Epidermal melanocyte (primary cell): ENCODE data around the gene HLA-C.
"Not testable (repeated sequence)": the region's sequence is repeated elsewhere in the genome, so short reads cannot be mapped to it uniquely, and the experiment has no call there.

ENCODE experiments used
- DNase-seq: peaks from one replicate; pipeline ENCODE4 v3.0.0; 2011; ENCODE audit warnings: low spot score; ENCODE audit not compliant: insufficient read length

The HLA-C gene

DNA sequence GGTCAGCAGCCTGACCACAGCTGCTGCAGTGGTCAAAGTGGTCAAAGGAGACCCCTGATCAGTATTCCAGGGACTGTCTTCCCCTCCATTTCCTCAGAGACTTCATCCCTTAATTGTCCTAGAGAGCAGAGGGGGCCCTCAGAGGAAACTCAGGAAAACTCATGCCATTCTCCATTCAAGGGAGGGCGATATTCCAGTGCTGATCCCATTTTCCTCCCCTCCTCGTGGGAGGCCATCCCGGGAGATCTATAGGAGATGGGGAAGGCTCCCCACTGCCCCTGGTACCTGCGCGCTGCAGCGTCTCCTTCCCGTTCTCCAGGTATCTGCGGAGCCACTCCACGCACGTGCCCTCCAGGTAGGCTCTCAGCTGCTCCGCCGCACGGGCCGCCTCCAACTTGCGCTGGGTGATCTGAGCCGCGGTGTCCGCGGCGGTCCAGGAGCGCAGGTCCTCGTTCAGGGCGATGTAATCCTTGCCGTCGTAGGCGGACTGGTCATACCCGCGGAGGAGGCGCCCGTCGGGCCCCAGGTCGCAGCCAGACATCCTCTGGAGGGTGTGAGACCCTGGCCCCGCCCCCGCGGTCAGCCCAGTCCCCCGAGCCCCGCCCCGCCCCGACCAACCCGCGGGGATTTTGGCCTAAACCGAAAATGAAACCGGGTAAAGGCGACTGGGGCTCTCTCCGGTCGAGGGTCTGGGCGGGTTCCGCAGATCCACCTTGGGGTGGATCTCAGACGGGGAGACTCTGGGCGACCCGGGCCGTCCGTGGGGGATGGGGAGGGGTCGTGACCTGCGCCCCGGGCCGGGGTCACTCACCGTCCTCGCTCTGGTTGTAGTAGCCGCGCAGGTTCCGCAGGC, 878 bp downstream of the HLA-C start:
- DNase-seq = no peak

DNA sequence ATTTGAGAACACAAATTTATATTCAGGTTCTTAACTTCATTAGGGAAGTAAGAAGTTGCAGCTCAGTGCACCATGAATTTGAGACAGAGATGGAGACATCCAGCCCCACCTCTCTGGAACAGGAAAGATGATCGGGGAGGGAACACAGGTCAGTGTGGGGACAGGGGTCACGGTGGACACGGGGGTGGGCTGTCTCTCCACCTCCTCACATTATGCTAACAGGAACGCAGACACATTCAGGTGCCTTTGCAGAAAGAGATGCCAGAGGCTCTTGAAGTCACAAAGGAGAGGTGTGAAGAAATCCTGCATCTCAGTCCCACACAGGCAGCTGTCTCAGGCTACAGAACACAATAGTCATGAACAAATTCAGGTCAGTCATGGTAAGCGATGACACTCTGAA, 3.1 kb downstream of the HLA-C start:
- DNase-seq = no peak

DNA sequence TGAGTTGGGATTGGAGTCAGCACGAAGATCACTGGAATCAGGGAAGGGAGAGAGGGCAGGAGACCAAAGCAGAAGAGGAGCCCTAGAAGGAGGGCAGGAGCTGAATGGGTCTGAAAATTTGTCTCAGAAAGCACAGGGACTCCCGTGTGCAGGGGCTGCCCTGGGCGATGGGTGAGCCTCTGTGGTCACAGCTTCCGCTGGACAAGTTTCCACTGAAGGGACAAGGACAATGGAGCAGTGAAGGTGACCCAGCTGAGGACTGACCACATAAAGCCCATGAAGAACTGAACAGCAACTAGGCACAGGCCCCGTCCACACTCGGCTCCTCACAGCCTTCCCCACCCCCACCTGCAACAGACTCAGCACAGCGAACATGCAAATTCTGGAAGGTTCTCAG, 3.5 kb downstream of the HLA-C start:
- no peak for DNase-seq

DNA sequence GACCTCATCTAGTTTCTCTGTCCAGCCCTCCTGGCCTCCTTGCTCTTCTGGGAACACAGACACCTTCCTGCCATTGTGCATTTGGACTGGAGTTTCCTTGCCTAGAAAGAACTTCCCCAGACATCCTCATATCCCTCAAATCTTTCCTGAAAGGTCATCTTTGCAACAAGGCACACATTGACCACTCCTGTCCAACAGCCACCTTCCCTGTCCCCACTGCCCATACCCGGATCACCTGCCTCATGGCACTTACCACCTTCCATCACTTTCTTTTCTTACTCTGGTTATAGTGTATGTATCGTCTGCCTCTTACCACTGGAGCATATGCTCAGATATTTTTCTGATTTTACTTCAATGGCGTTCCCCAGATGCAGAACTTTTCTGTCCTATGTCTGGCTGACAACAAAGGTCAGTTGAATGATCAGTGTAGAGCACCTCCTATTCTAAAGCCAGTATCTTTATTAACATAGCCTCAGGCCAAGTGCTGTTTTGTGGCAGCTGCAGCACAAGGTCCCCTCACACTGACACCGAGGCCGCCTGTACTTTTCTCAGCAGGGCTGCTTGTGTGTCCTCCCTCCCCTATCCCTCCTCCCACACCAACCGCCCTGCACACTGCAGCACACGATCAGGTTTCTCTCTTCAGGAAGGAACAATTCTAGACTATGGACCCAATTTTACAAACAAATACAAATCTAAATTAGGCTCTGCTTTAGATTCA, 4.1 kb downstream of the HLA-C start:
- DNase-seq = no peak

DNA sequence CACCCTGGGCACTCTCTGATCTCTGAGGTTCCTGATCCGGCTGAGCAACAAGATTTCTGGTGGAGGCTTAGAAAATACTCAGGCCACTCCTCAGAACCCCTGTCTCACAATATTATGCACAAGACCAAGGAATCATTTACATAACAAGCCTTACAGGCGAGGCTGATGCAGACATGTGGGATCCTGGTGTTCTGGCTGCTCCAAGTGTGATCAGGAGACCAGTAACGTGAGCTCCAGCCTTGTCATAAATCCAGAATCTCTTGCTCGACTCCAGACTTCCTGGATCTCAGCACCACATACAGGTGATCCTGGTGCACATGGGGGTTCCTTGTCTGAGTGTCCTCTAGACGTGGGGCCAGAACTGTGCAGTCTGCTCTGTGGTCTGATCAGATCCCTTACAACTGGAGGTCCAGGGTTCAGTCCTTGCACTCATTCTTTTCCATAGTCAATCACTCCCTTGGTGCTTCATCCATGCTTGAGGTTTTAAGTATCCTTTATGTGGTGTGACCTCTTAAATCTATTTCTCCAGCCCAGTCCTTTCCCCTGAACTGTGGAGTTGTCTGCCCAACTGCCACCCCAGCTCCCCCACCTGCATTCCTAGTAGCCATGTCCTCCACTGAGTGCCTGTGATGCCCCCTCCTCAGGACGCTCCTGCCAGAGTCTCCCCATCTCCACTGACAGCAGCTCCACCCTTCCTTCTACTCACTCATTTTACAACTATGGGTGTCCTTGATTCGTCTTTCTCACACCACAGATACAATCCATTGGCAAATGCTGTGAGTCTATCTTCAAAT, 5.1 kb downstream of the HLA-C start:
- no peak for DNase-seq

DNA sequence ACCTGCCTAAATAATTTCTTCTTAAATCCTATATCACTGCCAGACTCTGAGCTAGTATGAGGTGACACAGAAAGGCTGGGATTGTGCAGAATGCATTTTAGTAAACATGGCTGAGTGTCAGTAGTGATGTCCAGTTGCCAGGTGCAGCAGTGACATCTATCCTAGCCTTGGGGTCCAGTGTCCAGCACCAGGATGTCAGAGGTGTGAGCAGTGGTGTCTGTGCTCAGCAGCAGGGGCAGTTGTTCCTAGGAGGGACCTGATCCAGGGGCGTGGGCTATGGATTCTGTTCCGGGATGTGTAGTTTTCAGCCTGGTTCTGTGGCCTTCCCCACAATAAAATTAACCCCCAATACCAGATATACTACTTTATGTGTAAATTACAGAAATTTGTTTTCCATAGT, 6.0 kb downstream of the HLA-C start:
- no peak for DNase-seq

DNA sequence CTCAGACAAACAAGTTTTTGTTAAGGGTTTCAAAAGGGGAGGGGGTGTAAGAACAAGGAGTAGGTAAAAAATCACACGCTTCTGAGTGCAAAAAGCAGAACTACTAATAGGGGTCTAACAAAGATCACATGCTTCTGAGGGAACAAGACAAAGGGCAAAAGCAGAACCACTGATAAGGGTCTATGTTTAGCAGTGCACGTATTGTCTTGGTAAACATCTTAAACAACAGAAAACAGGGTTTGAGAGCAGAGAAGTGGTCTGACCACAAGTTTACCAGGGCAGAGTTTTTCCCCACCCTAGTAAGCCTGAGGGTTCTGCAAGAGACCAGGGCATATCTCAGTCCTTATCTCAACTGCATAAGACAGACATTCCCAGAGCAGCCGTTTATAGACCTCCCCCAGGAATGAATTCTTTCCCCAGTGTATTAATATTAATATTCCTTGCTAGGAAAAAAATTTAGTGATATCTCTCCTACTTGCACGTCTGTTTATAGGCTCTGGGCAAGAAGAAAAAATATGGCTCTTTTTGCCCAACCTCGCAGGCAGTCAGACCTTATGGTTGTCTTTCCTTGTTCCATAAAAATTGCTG, 8.5 kb downstream of the HLA-C start:
- not testable (repeated sequence) for DNase-seq

DNA sequence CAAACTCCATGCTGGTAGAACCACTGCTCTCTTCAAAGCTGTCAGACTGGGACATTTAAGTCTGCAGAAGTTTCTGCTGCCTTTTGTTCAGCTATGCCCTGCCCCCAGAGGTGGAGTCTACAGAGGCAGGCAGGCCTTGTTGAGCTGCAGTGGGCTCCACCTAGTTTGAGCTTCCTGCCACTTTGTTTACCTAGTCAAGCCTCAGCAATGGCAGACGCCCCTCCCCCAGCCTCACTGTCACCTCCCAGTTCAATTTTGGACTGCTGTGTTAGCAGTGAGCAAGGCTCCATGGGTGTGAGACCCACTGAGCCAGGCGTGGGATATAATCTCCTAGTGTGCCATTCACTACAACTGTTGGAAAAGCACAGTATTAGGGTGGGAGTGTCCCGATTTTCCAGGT, 11.9 kb downstream of the HLA-C start:
- not testable (repeated sequence) for DNase-seq

DNA sequence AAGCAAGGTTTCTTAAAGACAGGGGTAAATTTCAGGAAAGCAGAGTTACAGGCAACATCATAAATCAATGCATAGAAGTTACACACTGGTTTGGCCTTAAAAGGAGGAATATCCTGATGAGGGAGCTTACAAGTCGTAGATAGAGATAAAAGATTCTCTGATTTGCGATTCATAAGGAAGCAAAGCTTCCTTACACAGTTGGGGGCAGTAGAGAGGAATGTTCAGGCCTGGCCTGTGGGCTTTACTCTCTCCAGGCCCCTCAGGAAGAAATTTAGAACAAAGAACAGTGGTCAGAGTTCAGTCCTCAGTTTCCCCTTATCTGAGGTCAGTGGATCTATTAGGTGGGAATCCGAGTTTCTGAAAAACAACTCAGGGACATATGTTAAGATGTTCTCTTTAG, 19.3 kb downstream of the HLA-C start:
- no peak for DNase-seq

DNA sequence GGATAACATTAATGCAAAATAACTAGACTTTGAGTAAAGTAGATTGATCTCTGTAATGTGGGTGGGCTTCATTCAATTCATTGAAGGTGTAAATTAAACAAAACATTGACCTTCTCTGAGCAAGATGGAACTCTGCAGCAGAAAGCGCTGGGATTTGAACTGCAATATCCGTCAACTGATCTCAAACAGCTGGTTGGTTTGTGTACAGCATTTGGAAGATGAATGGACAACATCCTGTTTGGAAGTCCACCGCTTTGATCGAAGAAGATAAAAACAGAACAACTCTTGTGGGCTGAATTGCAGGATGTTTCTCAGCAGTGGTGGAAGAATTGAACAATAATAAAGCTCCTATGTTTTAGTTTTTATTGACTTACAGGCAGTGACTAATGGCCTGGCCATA, 20.6 kb downstream of the HLA-C start:
- no peak for DNase-seq

DNA sequence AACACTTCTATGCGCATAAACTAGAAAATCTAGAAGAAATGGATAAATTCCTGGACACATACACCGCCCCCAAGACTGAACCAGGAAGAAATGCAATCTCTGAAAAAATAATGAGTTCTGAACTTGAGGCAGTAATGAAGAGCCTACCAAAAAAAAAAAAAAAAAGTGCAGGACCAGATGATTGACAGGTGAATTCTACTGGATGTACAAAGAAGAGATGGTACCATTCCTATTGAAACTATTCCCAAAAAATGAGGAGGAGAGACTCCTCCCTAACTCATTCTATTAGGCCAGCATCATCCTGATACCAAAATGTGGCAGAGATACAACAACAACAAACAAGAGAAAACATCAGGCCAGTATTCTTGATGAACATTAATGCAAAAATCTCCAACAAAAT, 22.7 kb downstream of the HLA-C start:
- DNase-seq = no peak

DNA sequence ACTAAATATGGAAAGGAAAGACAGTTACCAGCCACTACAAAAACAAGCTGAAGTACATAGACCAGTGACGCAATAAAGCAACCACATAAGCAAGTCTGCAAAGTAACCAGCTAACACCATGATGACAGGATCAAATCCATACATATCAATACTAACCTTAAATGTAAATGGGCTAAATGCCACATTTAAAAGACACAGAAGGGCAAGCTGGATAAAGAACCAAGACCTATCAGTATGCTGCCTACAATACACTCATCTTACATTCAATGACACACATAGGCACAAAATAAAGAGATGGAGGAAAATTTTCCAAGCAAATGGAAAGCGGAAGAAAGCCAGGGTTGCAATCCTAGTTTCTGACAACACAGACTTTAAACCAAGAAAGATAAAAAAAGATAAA, 24.1 kb downstream of the HLA-C start:
- DNase-seq = no peak

DNA sequence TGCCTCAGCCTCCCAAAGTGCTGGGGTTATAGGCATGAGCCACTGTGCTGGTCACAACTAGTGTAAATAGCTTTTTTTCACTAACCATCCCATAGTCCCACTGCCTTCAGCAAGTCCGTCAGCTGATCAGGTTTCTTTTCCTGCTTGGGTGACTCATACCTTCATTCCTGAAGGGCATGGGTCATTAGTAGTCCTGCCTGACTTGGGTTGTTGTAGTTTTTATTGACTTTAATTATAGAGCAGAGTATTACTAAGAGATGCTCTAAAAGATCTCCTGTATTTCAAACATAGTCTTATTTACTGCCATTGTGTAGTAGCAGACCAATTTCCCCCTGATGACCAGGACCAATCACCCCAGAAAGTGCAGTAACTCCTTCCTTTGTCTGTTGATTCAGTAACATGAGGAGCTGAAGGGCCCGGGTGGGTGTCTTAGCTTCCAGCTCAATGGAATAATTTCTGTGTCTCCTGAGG, 25.8 kb downstream of the HLA-C start:
- DNase-seq = no peak

DNA sequence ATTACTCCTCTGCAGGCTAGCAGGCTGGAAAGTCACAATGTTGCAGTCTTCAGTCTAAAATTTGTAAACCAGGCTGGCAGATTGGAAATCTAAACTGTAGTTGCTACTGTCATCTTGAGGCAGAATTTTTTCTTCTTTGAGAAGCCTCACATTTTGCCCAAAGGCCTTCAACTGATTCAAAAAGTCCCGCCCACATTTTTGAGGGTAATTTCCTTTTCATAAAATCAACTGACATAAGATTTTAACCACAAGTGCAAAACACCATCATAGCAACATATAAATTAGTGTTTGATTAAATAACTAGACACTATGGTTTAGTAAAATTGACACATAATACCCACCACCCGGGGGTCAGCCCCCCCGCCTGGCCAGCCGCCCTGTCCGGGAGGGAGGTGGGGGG, 28.4 kb downstream of the HLA-C start:
- no peak for DNase-seq

DNA sequence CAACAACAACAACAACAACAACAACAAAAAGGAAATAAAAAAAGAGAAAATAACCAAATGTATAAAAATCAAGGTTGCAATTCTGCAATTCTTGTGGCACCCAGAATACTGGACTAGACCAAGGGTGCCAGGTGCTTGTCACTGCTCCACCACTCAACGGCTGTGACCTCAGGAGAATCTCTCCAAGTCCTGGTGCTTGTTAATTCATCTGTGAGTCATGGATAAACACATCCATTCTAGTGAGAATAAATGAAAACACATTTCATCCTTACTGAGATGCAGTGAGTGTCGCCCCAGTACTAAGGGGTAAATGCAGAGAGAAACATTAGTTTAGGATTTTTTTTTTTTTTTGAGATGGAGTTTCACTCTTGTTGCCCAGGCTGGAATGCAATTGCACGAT, 32.0 kb downstream of the HLA-C start:
- DNase-seq = no peak

DNA sequence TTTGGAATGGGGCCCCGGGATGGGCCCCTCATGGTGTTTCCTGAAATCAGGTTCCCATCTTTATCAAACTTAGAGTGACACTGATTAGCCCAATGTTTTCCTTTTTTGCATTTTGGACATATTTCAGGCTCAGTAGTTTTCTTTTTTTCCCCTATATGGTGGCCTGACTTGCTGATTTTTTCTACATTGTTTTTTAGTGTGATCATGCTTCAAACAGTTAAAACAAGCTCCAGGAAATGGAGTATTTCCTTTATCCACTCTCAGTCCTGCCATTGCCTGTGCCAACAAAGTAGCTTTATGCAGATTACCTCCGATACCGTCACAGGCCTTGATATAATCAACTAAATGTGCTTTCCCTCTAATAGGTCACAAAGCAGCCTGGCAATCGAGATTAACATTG, 37.8 kb downstream of the HLA-C start:
- not testable (repeated sequence) for DNase-seq

DNA sequence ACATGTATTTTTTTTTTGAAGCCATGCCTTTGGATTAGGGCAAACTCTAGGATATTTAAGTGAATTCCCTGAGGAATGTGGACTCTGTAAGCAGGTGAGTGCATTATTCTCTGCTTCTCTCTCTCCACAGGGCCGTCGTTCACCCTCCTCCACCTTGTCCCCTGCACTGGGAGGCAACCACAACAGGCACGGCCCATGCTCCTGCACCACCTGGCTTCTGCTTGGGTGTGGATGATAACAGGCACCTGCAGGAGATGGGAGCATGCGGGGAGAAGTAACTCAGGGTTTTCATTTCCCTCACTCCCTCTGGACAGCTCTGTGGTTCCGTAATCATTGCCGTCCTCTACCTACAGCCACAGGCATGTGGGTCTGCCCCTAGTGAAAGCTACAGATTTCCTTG, 43.4 kb downstream of the HLA-C start:
- no peak for DNase-seq

DNA sequence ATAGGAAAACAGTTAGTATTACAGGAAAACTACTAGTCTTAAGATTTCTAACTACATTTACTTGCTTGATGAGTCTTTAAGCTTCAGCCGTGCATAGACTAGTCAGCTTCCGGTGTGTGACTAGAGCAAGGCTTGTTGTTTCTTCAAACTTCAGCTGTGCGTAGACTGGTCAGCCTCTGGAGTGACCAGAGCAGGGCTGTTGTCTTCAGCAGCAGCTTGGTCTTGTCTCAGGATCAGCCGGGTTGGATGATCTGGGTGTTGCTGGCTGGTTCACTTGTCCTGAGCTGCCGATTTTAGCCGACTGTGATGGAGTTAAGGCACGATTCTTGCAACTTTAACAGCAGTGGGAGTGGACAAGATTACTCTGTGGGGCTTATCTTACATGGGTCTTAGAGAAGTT, 44.7 kb downstream of the HLA-C start:
- DNase-seq = no peak

DNA sequence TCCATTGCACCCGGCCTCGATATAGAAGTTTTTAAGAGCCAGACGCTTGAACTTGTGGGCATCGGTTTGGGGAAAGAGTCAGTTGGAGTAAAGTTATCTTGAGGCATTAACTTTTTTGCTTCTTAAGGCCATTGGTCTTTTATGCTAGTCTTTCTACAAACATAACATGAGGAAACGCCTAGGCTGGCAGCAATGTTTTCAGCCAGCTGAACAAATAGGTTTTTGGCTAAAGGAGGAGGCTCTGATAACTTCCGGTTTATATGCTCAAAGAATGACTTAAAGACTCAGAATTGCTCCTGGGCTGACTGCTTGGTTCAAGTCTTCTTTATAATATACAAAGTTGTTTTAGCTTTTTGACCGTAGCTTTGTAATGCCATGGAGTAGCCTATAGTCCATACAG, 46.2 kb downstream of the HLA-C start:
- DNase-seq = no peak

DNA sequence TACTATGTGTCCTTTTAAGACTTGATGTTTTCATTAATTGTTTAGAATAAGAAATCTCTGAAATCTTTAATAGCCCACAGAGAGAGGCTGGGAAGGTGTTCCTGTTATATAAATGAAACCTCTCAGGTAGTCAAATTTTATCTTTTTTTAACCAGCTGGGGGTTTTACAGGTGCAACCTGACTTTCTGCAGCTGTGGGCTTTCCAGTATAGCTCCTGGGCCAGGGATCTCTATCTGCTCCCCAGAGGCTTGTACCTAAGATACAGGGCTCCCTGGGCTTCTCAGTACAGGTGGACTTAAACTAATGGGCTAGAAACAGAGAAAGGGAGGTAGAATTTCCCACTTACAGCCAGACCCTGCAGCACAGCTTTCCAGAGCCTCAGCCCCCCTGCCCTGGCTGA, 49.4 kb downstream of the HLA-C start:
- DNase-seq = no peak
